ENCODE data around the gene PROK2.

The PROK2 gene

DNA sequence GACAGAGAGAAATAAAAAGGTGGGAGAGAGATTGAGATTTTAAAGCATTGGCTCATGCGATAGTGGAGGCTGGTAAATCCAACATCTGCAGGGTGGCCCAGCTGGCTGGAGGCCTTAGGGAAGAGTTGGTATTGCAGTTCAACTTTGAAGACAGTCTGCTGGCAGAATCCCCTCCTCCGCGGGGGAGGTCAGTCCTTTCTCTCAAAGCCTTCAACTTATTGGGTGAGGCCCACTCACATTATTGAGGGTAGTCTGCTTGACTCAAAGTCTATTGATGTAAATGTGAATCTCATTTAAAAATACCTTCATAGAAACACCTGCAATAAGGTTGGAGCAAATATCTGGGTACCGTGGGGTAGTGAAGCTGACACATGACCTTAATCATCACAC, 31.8 kb upstream of the PROK2 start:
- Histone ChIP-seq H3K27me3 (replicated peaks; ENCODE audit: control insufficient read depth, insufficient read depth, low read length) (no peaks in the 10 kb centered on the region), H3K4me3 (replicated peaks; ENCODE audit: low read depth, low read length) (no peak overlapping the region), H3K36me3 (ENCODE audit: control insufficient read depth, insufficient read depth, low read length) (no peaks in the 10 kb centered on the region)
- TF ChIP-seq, protein P1, sequence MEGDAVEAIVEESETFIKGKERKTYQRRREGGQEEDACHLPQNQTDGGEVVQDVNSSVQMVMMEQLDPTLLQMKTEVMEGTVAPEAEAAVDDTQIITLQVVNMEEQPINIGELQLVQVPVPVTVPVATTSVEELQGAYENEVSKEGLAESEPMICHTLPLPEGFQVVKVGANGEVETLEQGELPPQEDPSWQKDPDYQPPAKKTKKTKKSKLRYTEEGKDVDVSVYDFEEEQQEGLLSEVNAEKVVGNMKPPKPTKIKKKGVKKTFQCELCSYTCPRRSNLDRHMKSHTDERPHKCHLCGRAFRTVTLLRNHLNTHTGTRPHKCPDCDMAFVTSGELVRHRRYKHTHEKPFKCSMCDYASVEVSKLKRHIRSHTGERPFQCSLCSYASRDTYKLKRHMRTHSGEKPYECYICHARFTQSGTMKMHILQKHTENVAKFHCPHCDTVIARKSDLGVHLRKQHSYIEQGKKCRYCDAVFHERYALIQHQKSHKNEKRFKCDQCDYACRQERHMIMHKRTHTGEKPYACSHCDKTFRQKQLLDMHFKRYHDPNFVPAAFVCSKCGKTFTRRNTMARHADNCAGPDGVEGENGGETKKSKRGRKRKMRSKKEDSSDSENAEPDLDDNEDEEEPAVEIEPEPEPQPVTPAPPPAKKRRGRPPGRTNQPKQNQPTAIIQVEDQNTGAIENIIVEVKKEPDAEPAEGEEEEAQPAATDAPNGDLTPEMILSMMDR (IDR thresholded peaks at IDR 0.05; ENCODE audit: insufficient read depth, low read length, poor library complexity, severe bottlenecking) = no peak
- DNase-seq (ENCODE audit: extremely low read depth, insufficient read length) = no peak

- no peak for DNase-seq (ENCODE audit: extremely low read depth, insufficient read length)
- Histone ChIP-seq H3K36me3 (ENCODE audit: control insufficient read depth, insufficient read depth, low read length) (no peaks in the 10 kb centered on the region), H3K4me3 (replicated peaks; ENCODE audit: low read depth, low read length) (no peak overlapping the region), H3K27me3 (replicated peaks; ENCODE audit: control insufficient read depth, insufficient read depth, low read length) (no peaks in the 10 kb centered on the region)
- TF ChIP-seq, protein P1 (IDR thresholded peaks at IDR 0.05; ENCODE audit: insufficient read depth, low read length, poor library complexity, severe bottlenecking) = no peak
Observed at GRCh38 chr3:71815340-71816067, 30.6 kb upstream of the PROK2 start.

GRCh38 chr3:71813704-71814103, 28.8 kb upstream of the PROK2 start:
- H3K36me3 ChIP-seq (ENCODE audit: control insufficient read depth, insufficient read depth, low read length) = no peaks in the 10 kb centered on the region
- no peaks in the 10 kb centered on the region; the same call in 1 of the 2 replicates for H3K27me3 ChIP-seq (replicated peaks; ENCODE audit: control insufficient read depth, insufficient read depth, low read length)
- H3K4me3 ChIP-seq (replicated peaks; ENCODE audit: low read depth, low read length) = no peak overlapping the region
- no peak for DNase-seq (ENCODE audit: extremely low read depth, insufficient read length)
- TF ChIP-seq, protein P1 (IDR thresholded peaks at IDR 0.05; ENCODE audit: insufficient read depth, low read length, poor library complexity, severe bottlenecking) = no peak

- no peaks in the 10 kb centered on the region; the same call in 1 of the 2 replicates for H3K27me3 ChIP-seq (replicated peaks; ENCODE audit: control insufficient read depth, insufficient read depth, low read length)
- no peak overlapping the region for H3K4me3 ChIP-seq (replicated peaks; ENCODE audit: low read depth, low read length)
- TF ChIP-seq, protein P1 (IDR thresholded peaks at IDR 0.05; ENCODE audit: insufficient read depth, low read length, poor library complexity, severe bottlenecking) = no peak
- DNase-seq (ENCODE audit: extremely low read depth, insufficient read length) = no peak
- H3K36me3 ChIP-seq (ENCODE audit: control insufficient read depth, insufficient read depth, low read length) = no peaks in the 10 kb centered on the region
Observed at GRCh38 chr3:71813073-71813472, 28.1 kb upstream of the PROK2 start.

DNA sequence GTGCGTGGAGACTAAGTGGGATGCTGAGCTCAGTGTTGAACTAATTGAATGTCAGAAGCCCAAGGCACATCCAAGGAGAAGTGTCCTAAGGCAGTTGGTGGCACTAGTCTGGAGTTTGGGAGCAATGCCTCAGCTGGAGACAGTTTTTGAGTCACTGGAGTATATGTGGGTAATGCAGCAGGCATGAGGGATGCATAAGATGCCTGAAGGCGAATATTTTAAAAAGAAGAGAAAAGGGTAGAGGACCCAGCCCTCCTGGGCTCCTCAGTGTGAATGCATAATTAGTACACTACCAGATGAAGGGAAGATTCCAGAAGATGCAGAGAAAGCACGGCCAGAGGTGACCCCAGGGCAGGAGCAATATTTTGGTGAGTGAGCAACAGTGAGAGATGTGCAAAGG, 25.1 kb upstream of the PROK2 start:
- no peak overlapping the region for H3K4me3 ChIP-seq (replicated peaks; ENCODE audit: low read depth, low read length)
- H3K36me3 ChIP-seq (ENCODE audit: control insufficient read depth, insufficient read depth, low read length) = no peaks in the 10 kb centered on the region
- no peak for DNase-seq (ENCODE audit: extremely low read depth, insufficient read length)
- TF ChIP-seq, protein P1 (IDR thresholded peaks at IDR 0.05; ENCODE audit: insufficient read depth, low read length, poor library complexity, severe bottlenecking) = no peak
- H3K27me3 ChIP-seq (replicated peaks; ENCODE audit: control insufficient read depth, insufficient read depth, low read length) = no peaks in the 10 kb centered on the region; the same call in 1 of the 2 replicates

Measured in GM06990 (cell line).